GM19467 (cell line): ENCODE results near the gene GIMAP8.

Source experiments
- ATAC-seq: cut with Tn5 transposase; IDR thresholded peaks from one replicate; pipeline ENCODE4 v1.9.1; 2021; ENCODE audit warnings: mild to moderate bottlenecking, moderate library complexity; ENCODE audit not compliant: unreplicated experiment

GIMAP8 gene

GRCh38 chr7:150450491-150451001 is at the start of gene GIMAP8:
TSS of gene GIMAP8 (plus strand) at chr7:150450630. CDS start at chr7:150466699, 16,069 bp downstream.
- peak; percentile 32 for ATAC-seq

- no peak for ATAC-seq
These were observed 49.5 kb upstream of the GIMAP8 start for GRCh38 chr7:150400788-150401423.

GRCh38 chr7:150401424-150401790 is 49.0 kb upstream of the GIMAP8 start:
- no peak for ATAC-seq

- ATAC-seq: no peak
These were observed 48.4 kb upstream of the GIMAP8 start for GRCh38 chr7:150401861-150402631.

GRCh38 chr7:150402671-150403321 is 47.6 kb upstream of the GIMAP8 start:
- ATAC-seq: no peak

GRCh38 chr7:150403376-150404171 is 46.9 kb upstream of the GIMAP8 start:
- no peak for ATAC-seq

- ATAC-seq: no peak
These were observed 46.1 kb upstream of the GIMAP8 start for GRCh38 chr7:150404172-150404804.

- ATAC-seq: peak; percentile 43
These were observed 45.4 kb upstream of the GIMAP8 start for GRCh38 chr7:150404805-150405583.

GRCh38 chr7:150405584-150406311 is 44.7 kb upstream of the GIMAP8 start:
- ATAC-seq: no peak

- ATAC-seq: no peak
These were observed 44.2 kb upstream of the GIMAP8 start for GRCh38 chr7:150406312-150406566.

- ATAC-seq: peak; percentile 64
These were observed 43.6 kb upstream of the GIMAP8 start for GRCh38 chr7:150406567-150407421.

- ATAC-seq: no peak
These were observed 42.6 kb upstream of the GIMAP8 start for GRCh38 chr7:150407588-150408392.

- ATAC-seq: no peak
These were observed 41.8 kb upstream of the GIMAP8 start for GRCh38 chr7:150408393-150409299.

GRCh38 chr7:150409300-150410030 is 41.0 kb upstream of the GIMAP8 start:
- no peak for ATAC-seq

- ATAC-seq: no peak
These were observed 40.3 kb upstream of the GIMAP8 start for GRCh38 chr7:150410131-150410530.
